OCI-LY1 (cell line): ENCODE data around the gene LRMDA.

ENCODE experiments used
- EZH2 ChIP-seq: fragments of 200-600 bp; sonication (generic), shearing (Covaris generic); IDR thresholded peaks from 2 replicates; pipeline ENCODE4 v1.8.0; 2017; ENCODE audit warnings: borderline replicate concordance, mixed run types, mild to moderate bottlenecking, antibody characterized with exemption, low read length, moderate library complexity, mixed read lengths
- TF ChIP-seq, protein P1 (sequence below): fragments of 200-600 bp; sonication (generic), shearing (Covaris generic); IDR thresholded peaks from 2 replicates; pipeline ENCODE4 v1.5.1; 2017; ENCODE audit warnings: mild to moderate bottlenecking, antibody characterized with exemption, low read length, moderate library complexity, mixed read lengths

DNA sequence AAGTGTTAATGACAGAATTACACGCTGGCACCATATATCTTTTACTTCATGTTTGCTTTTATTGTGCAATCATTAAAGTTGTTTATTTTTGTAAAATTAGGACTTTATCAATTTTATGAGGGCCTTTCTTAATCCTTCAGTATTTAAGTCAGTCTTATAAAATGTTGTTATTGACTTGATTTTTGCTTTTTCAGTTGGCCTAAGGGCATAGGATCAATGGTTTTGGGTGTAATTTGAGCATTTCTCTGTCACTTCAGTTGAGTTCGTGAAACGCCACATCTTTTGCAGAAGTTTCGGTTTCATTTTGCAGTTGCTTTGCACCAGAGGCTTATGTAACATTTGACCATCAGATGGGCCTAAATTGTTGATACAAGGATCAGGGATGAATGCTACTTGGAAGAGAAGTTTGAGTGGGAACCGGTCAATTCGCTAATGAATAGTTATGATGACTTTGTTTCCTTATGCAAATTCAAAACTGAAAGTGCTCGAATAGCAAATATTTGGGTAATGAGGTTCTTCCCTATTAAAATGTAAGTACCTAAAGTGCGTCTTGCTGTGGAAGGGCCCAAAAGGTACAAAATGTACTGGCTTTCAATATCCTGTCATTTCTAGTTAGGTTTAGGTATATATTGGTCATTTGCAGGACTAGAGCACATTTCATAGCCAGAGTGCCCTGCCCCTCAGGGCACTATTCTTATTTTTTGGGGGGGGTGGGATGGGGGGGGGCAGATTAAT is 340.9 kb downstream of the LRMDA start:
- TF ChIP-seq, protein P1, sequence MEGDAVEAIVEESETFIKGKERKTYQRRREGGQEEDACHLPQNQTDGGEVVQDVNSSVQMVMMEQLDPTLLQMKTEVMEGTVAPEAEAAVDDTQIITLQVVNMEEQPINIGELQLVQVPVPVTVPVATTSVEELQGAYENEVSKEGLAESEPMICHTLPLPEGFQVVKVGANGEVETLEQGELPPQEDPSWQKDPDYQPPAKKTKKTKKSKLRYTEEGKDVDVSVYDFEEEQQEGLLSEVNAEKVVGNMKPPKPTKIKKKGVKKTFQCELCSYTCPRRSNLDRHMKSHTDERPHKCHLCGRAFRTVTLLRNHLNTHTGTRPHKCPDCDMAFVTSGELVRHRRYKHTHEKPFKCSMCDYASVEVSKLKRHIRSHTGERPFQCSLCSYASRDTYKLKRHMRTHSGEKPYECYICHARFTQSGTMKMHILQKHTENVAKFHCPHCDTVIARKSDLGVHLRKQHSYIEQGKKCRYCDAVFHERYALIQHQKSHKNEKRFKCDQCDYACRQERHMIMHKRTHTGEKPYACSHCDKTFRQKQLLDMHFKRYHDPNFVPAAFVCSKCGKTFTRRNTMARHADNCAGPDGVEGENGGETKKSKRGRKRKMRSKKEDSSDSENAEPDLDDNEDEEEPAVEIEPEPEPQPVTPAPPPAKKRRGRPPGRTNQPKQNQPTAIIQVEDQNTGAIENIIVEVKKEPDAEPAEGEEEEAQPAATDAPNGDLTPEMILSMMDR, result no peak
- TF ChIP-seq EZH2, result no peak
